Measurements from ENCODE around the gene ARHGAP32. TPM values are rescaled to one million over a fixed set of nuclear protein-coding genes. Genes with fewer than 3 reads are reported as not detected.
A peak's percentile ranks its signal among the peaks of the same experiment; 100 is the strongest.

Gene ARHGAP32
- total RNA-seq, 4 donors from 2014 or later = 10.0 to 53.7 (median 34.1) TPM

GRCh38 chr11:129234978-129235377 lies 42.9 kb upstream of the ARHGAP32 start:
- no peak overlapping the region for H3K27ac ChIP-seq
- no peaks in the 10 kb centered on the region for H3K36me3 ChIP-seq
- intact Hi-C loops (cut with DNase I; ENCODE audit: low total_unique reads) = no loop called here
- H3K27me3 ChIP-seq = no peaks in the 10 kb centered on the region
- H3K4me1 ChIP-seq = no peaks in the 10 kb centered on the region
- no peak for DNase-seq
- H3K4me3 ChIP-seq = no peak overlapping the region
- TF ChIP-seq, protein P1, sequence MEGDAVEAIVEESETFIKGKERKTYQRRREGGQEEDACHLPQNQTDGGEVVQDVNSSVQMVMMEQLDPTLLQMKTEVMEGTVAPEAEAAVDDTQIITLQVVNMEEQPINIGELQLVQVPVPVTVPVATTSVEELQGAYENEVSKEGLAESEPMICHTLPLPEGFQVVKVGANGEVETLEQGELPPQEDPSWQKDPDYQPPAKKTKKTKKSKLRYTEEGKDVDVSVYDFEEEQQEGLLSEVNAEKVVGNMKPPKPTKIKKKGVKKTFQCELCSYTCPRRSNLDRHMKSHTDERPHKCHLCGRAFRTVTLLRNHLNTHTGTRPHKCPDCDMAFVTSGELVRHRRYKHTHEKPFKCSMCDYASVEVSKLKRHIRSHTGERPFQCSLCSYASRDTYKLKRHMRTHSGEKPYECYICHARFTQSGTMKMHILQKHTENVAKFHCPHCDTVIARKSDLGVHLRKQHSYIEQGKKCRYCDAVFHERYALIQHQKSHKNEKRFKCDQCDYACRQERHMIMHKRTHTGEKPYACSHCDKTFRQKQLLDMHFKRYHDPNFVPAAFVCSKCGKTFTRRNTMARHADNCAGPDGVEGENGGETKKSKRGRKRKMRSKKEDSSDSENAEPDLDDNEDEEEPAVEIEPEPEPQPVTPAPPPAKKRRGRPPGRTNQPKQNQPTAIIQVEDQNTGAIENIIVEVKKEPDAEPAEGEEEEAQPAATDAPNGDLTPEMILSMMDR (IDR thresholded peaks at IDR 0.05) = no peak
- no peak for TF ChIP-seq POLR2A (IDR thresholded peaks at IDR 0.05)
- no peaks in the 10 kb centered on the region for H3K9me3 ChIP-seq

DNA sequence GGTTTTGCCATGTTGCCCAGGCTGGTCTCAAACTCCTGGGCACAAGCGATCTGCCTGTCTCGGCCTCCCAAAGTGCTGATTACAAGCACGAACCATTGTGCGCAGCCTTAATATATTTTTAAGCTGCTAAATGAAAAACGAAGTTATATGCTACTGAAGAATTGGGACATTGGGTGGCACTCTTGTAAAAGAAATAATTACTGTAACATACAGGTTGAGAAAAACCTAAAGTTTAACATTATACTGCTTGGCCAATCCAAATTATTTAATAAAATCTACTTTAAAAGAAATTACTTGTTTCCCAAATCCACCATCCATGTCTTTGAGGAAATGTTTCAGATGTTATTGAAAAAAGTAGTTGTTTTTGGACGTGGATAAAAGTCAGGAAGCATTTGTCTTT lies 37.9 kb upstream of the ARHGAP32 start:
- Histone ChIP-seq H3K27ac (no peak overlapping the region), H3K4me1 (no peaks in the 10 kb centered on the region), H3K4me3 (no peak overlapping the region), H3K36me3 (no peaks in the 10 kb centered on the region), H3K27me3 (no peaks in the 10 kb centered on the region), H3K9me3 (peaks cover 0 to 5% of the 10 kb centered on the region in 2 donors)
- TF ChIP-seq, protein P1 (IDR thresholded peaks at IDR 0.05) = peak in 1 of 4 experiments; percentile 13
- TF ChIP-seq POLR2A (IDR thresholded peaks at IDR 0.05) = no peak
- intact Hi-C loops (cut with DNase I; ENCODE audit: low total_unique reads) = no loop called here
- no peak for DNase-seq

DNA sequence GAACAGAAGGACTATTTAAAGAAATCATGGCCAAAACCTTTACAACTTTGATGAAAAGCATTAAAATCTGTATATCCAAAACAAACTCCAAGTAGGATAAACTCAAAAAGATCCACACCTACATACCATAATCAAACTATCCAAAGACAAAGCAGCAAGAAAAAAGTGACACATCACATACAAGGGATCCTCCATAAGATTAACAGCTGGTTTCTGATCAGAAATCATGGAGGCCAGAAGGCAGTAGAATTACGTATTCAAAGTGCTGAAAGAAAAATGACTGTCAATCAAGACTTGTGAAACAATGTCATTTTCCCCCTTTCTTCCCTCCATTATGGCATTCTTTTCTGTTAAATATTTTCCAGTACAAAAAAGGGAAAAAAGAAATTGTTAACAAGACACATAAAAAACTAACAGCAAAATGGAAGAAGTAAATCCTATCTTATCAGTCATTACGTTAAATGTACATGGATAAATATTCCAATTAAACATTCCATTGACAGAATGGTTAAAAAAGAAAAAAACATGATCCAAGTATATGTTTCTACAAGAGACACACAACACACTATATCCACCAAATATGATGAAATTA lies 34.2 kb upstream of the ARHGAP32 start:
- intact Hi-C loops (cut with DNase I; ENCODE audit: low total_unique reads) = no loop called here
- DNase-seq = no peak
- Histone ChIP-seq H3K9me3 (peaks cover 0 to 5% of the 10 kb centered on the region in 2 donors), H3K27me3 (no peaks in the 10 kb centered on the region), H3K4me3 (no peak overlapping the region), H3K36me3 (no peaks in the 10 kb centered on the region), H3K4me1 (no peaks in the 10 kb centered on the region), H3K27ac (no peak overlapping the region)
- TF ChIP-seq, protein P1 (IDR thresholded peaks at IDR 0.05) = no peak
- no peak for TF ChIP-seq POLR2A (IDR thresholded peaks at IDR 0.05)

DNA sequence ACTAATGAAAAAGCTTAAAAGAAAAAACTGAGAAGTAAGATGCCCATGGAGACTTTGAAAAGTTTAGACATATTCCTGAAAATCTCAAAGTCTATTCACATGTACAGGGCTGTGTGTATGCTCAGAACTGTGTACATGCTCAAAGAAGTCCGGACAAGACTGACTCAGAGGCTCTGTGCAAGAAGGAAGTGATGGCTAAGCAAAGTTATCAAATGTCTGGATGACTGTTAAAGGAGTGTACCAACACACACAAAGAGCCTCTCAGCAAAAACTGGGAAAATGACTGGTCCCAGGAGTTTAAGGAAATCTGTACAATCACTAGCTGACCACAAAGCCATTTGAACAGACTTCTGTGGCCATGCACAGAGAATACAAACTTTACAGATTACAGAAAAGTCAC lies 33.1 kb upstream of the ARHGAP32 start:
- H3K36me3 ChIP-seq = no peaks in the 10 kb centered on the region
- intact Hi-C loops (cut with DNase I; ENCODE audit: low total_unique reads) = no loop called here
- no peak overlapping the region for H3K27ac ChIP-seq
- no peak for TF ChIP-seq POLR2A (IDR thresholded peaks at IDR 0.05)
- TF ChIP-seq, protein P1 (IDR thresholded peaks at IDR 0.05) = no peak
- DNase-seq = no peak
- H3K4me1 ChIP-seq = peaks cover 0 to 1% of the 10 kb centered on the region in 2 donors
- no peak overlapping the region for H3K4me3 ChIP-seq
- peaks cover 0 to 5% of the 10 kb centered on the region in 2 donors for H3K9me3 ChIP-seq
- H3K27me3 ChIP-seq = no peaks in the 10 kb centered on the region

GRCh38 chr11:129224538-129224937 lies 32.4 kb upstream of the ARHGAP32 start:
- Histone ChIP-seq H3K27me3 (no peaks in the 10 kb centered on the region), H3K9me3 (peaks cover 0 to 5% of the 10 kb centered on the region in 2 donors), H3K4me3 (no peak overlapping the region), H3K27ac (peak overlapping the region in 1 of 2 donors; percentile 58), H3K36me3 (no peaks in the 10 kb centered on the region), H3K4me1 (peaks cover 0 to 8% of the 10 kb centered on the region in 2 donors)
- no peak for DNase-seq
- intact Hi-C loops (cut with DNase I; ENCODE audit: low total_unique reads) = no loop called here
- no peak for TF ChIP-seq POLR2A (IDR thresholded peaks at IDR 0.05)
- TF ChIP-seq, protein P1 (IDR thresholded peaks at IDR 0.05) = no peak
